ENCODE results near the gene CAMKK2. TPM values are rescaled to one million over a fixed set of nuclear protein-coding genes. Genes with fewer than 3 reads are reported as not detected.
"Not testable (repeated sequence)": the region's sequence is repeated elsewhere in the genome, so short reads cannot be mapped to it uniquely, and the experiment has no call there.

Gene CAMKK2
- total RNA-seq, 2 donors from 2014 or later = 22.2 to 25.3 TPM

DNA sequence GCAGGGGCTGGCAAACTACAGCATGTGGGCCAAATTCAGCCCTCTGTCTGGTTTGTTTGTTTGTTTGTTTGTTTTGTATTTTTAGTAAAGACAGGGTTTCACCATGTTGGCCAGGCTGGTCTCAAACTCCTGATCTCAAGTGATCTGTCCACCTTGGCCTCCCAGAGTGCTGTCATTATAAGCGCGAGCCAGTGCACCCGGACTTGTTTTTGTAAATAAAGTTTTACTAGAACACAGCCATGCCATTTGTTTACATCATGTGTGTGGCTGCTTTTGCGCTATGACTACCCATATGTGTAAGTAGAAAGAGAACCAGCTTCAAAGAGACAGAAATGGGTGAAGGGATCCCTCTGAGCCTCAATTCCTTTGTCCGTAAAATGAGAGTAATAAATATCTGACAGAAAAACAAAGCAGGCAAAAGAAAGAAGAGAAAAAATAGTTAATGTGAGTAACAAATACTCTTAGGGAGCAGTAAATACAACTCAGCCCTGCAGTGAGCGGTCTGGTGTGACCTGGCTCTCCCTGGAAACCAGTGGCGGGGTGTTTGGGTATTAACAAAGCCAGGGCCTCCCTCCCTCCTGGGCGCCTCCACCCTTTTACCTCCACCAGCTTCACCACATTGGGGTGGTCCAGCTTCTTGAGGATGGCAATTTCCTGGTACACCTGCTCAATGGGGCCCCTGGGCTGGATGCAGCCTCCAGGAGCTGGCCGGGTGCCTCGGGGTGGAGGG is 33.1 kb downstream of the CAMKK2 start:
- no peaks in the 10 kb centered on the region for H3K9me3 Mint-ChIP-seq
- DNase-seq (no peak), ATAC-seq (replicated peaks in 1 of 2) (no peak)
- no peak overlapping the region for H3K4me3 Mint-ChIP-seq
- peak overlapping the region; percentile 33 for H3K27ac Mint-ChIP-seq
- H3K4me1 Mint-ChIP-seq (ENCODE audit: low read depth) = no peaks in the 10 kb centered on the region
- H3K27me3 Mint-ChIP-seq (ENCODE audit: low read depth) = no peaks in the 10 kb centered on the region
- H3K36me3 Mint-ChIP-seq (ENCODE audit: insufficient read depth in 2 of 2) = peaks cover 0 to 12% of the 10 kb centered on the region in 2 donors

DNA sequence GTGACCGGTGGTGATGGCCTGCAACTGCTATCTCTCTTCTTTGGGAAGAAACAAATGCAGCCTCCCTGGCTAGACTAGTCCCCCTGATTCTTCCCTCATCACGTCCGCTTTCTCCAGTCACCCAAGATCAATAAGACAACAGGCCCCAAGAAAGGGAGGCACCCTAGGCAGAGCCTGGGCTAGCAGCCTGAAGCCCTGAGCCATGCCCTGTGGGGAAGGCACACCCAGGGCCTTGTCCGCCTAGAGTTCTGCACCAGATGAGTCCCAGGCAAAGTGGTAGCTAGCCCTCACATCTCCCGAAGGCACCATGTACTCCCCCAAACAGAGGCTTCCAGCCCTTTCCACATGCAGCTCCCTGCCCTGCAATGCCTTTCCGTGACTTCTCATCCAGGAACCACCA is 35.1 kb downstream of the CAMKK2 start:
- ATAC-seq (replicated peaks in 1 of 2) = no peak
- Mint-ChIP-seq H3K4me3 (no peak overlapping the region), H3K9me3 (no peaks in the 10 kb centered on the region), H3K27ac (no peak overlapping the region), H3K36me3 (ENCODE audit: insufficient read depth in 2 of 2) (peaks cover 2 to 15% of the 10 kb centered on the region in 2 donors), H3K4me1 (ENCODE audit: low read depth) (no peaks in the 10 kb centered on the region), H3K27me3 (ENCODE audit: low read depth) (no peaks in the 10 kb centered on the region)
- DNase-seq = no peak

DNA sequence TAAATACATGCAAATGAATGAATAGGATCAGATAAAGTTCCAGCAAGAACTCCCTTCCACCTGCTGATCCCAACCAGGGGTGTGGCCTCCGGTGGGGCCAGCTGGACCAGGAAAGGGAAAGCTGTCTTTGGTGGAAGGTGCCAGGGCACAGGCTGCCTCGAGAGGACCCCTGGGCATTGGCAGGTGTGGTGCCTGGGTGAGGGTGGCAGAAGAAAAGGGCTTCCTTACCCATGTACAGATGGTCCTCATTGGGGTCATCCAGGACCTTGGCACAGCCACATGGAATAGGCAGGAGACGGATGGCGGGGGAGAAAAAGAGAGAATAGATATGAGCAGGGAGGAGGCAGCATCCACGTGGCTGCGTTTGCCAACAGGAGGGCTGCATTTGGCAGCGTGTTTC is 36.4 kb downstream of the CAMKK2 start:
- no peak overlapping the region for H3K27ac Mint-ChIP-seq
- no peak for ATAC-seq (replicated peaks in 1 of 2)

GRCh38 chr12:121259074-121259473 is 37.4 kb downstream of the CAMKK2 start:
- Mint-ChIP-seq H3K27me3 (ENCODE audit: low read depth) (no peaks in the 10 kb centered on the region), H3K9me3 (no peaks in the 10 kb centered on the region), H3K27ac (peak overlapping the region; percentile 25), H3K36me3 (ENCODE audit: insufficient read depth in 2 of 2) (peaks cover 4 to 18% of the 10 kb centered on the region in 2 donors), H3K4me1 (ENCODE audit: low read depth) (peaks cover 2% of the 10 kb centered on the region), H3K4me3 (no peak overlapping the region)
- DNase-seq = no peak
- ATAC-seq (replicated peaks in 1 of 2) = no peak

More for the DNA sequence above, 36.4 kb downstream of the CAMKK2 start:
- no peaks in the 10 kb centered on the region for H3K27me3 Mint-ChIP-seq (ENCODE audit: low read depth)
- H3K36me3 Mint-ChIP-seq (ENCODE audit: insufficient read depth in 2 of 2) = peaks cover 3 to 17% of the 10 kb centered on the region in 2 donors
- H3K4me1 Mint-ChIP-seq (ENCODE audit: low read depth) = no peaks in the 10 kb centered on the region
- DNase-seq = no peak
- no peaks in the 10 kb centered on the region for H3K9me3 Mint-ChIP-seq
- H3K4me3 Mint-ChIP-seq = no peak overlapping the region

DNA sequence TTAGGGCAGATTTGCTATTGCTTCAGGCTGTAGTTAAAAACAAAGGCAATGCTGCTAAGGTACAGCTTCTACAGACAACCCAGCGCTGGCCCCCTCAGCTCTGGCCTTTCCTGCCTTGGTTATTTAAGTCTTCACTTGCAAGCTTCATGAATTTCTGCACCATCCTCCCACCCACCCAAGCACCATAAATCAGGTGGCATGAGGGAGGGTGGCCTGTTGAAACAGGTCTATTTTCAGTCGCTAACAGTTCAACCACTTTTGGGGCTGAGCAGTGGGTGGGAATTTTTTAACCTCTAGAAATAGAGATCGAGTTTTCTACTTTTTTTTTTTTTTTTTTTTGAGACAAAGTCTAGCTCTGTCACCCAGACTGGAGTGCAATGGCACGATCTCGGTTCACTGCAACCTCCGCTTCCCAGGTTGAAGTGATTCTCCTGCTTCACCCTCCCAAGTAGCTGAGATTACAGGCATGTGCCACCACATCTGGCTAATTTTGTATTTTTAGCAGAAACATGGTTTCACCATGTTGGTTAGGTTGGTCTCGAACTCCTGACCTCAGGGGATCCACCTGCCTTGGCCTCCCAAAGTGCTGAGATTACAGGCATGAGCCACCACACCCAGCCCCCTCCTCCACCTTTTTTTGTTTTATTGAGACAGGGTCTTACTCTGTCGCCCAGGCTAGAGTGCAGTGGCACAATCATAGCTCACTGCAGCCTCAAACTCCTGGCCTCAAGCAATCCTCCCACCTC is 38.6 kb downstream of the CAMKK2 start:
- not testable (repeated sequence) for H3K4me1 Mint-ChIP-seq (ENCODE audit: low read depth); ATAC-seq (replicated peaks in 1 of 2); H3K9me3 Mint-ChIP-seq; H3K27me3 Mint-ChIP-seq (ENCODE audit: low read depth); DNase-seq; H3K4me3 Mint-ChIP-seq; H3K27ac Mint-ChIP-seq
- H3K36me3 Mint-ChIP-seq (ENCODE audit: insufficient read depth in 2 of 2) = peaks cover 7 to 25% of the 10 kb centered on the region in 2 donors

DNA sequence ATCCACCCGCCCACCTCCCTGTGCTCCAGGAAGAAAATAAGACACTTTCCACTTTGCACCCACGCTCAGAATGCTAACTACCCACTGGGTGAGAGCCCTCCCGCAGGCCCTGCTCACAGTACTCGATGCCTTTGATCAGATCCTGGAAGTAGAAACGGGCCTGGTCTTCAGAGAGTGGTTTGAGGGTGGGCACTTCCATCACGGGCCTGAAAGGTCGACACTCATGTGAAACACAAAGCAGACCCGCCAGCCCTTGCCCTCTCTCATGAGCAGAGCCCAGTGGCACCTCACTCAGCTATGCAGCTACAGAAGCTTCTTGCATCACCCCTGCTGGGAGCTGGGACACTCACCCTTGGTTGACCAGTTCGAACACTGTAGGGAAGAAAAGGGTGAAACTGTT is 41.1 kb downstream of the CAMKK2 start:
- no peak for DNase-seq
- Mint-ChIP-seq H3K27ac (no peak overlapping the region), H3K36me3 (ENCODE audit: insufficient read depth in 2 of 2) (peaks cover 11 to 27% of the 10 kb centered on the region in 2 donors), H3K27me3 (ENCODE audit: low read depth) (no peaks in the 10 kb centered on the region), H3K4me1 (ENCODE audit: low read depth) (peaks cover 8% of the 10 kb centered on the region), H3K4me3 (no peak overlapping the region), H3K9me3 (no peaks in the 10 kb centered on the region)
- peak; percentile 59 to 66 for ATAC-seq (replicated peaks in 1 of 2)

DNA sequence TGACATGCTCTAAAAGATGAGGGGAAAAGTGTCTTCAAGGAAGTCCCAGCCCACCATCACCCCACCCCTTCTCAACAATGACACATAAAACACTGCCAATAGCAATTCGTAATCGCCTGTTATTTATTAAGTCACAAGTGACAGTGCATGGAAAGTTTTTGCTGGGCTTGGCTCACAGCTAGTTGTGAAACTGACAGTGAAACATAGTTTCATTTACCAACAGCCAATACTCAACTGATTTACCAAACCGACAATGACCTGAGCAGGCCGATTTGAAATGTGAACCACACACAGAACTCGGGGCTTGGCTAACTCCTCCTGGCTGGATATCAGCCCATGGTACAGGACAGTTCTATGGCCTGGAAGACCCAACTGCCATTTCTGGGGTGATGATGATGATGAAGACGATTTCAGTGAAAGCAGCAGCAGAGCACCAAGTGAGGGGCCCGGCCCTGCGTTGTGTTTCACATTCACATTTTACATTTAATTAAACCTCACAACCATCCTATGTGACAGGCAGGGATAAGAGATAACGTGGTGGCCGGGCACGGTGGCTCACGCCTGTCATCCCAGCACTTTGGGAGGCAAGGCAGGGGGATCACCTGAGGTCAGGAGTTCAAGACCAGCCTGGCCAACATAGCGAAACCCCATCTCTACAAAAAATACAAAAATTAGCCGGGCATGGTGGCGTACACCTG is 42.7 kb downstream of the CAMKK2 start:
- H3K4me3 Mint-ChIP-seq = no peak overlapping the region
- DNase-seq (no peak), ATAC-seq (replicated peaks in 1 of 2) (no peak)
- H3K4me1 Mint-ChIP-seq (ENCODE audit: low read depth) = peaks cover 8% of the 10 kb centered on the region
- no peaks in the 10 kb centered on the region for H3K27me3 Mint-ChIP-seq (ENCODE audit: low read depth)
- no peaks in the 10 kb centered on the region for H3K9me3 Mint-ChIP-seq
- no peak overlapping the region for H3K27ac Mint-ChIP-seq
- peaks cover 11 to 21% of the 10 kb centered on the region in 2 donors for H3K36me3 Mint-ChIP-seq (ENCODE audit: insufficient read depth in 2 of 2)

GRCh38 chr12:121252712-121253345 is 43.7 kb downstream of the CAMKK2 start:
- H3K27ac Mint-ChIP-seq = no peak overlapping the region
- no peaks in the 10 kb centered on the region for H3K9me3 Mint-ChIP-seq
- H3K4me1 Mint-ChIP-seq (ENCODE audit: low read depth) = peaks cover 8% of the 10 kb centered on the region
- ATAC-seq (replicated peaks in 1 of 2) (no peak), DNase-seq (no peak)
- H3K27me3 Mint-ChIP-seq (ENCODE audit: low read depth) = no peaks in the 10 kb centered on the region
- no peak overlapping the region for H3K4me3 Mint-ChIP-seq
- peaks cover 11 to 21% of the 10 kb centered on the region in 2 donors for H3K36me3 Mint-ChIP-seq (ENCODE audit: insufficient read depth in 2 of 2)

- Mint-ChIP-seq H3K9me3 (no peaks in the 10 kb centered on the region), H3K27me3 (ENCODE audit: low read depth) (no peaks in the 10 kb centered on the region), H3K36me3 (ENCODE audit: insufficient read depth in 2 of 2) (peaks cover 11 to 21% of the 10 kb centered on the region in 2 donors), H3K4me1 (ENCODE audit: low read depth) (peaks cover 8% of the 10 kb centered on the region), H3K27ac (no peak overlapping the region), H3K4me3 (no peak overlapping the region)
- no peak for DNase-seq
- no peak for ATAC-seq (replicated peaks in 1 of 2)
These were observed 44.7 kb downstream of the CAMKK2 start for GRCh38 chr12:121251838-121252237.

GRCh38 chr12:121250359-121250758 is 46.1 kb downstream of the CAMKK2 start:
- H3K27me3 Mint-ChIP-seq (ENCODE audit: low read depth) = no peaks in the 10 kb centered on the region
- DNase-seq (no peak), ATAC-seq (replicated peaks in 1 of 2) (no peak)
- no peaks in the 10 kb centered on the region for H3K9me3 Mint-ChIP-seq
- peaks cover 8% of the 10 kb centered on the region for H3K4me1 Mint-ChIP-seq (ENCODE audit: low read depth)
- H3K4me3 Mint-ChIP-seq = no peak overlapping the region
- peaks cover 8 to 15% of the 10 kb centered on the region in 2 donors for H3K36me3 Mint-ChIP-seq (ENCODE audit: insufficient read depth in 2 of 2)
- H3K27ac Mint-ChIP-seq = no peak overlapping the region

DNA sequence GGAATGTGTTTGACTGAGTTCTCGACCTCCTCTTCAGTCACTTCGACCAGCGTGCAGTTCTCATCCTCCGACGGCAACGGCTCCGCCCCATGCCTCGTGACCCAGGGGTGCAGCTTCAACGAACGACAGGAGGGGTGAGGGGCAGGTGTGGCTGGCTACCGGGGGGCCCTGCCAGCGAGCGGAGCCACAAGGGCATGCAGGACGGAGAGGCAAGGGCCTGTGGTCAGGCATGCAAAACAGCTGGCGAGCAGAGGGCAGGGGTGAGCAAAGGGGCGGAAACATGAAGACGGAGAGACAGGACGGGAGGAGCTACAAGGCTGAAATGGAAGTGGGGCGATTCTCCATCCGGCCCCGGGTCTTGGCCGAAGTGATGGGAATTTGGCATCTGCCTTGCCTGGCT is 47.9 kb downstream of the CAMKK2 start:
- ATAC-seq (replicated peaks in 1 of 2) = no peak
- Mint-ChIP-seq H3K4me3 (no peak overlapping the region), H3K4me1 (ENCODE audit: low read depth) (peaks cover 1% of the 10 kb centered on the region), H3K27me3 (ENCODE audit: low read depth) (no peaks in the 10 kb centered on the region), H3K27ac (no peak overlapping the region), H3K9me3 (no peaks in the 10 kb centered on the region), H3K36me3 (ENCODE audit: insufficient read depth in 2 of 2) (peaks cover 4 to 8% of the 10 kb centered on the region in 2 donors)
- DNase-seq = no peak

- Mint-ChIP-seq H3K27ac (no peak overlapping the region), H3K36me3 (ENCODE audit: insufficient read depth in 2 of 2) (peaks cover 0 to 9% of the 10 kb centered on the region in 2 donors), H3K27me3 (ENCODE audit: low read depth) (no peaks in the 10 kb centered on the region), H3K4me3 (no peak overlapping the region), H3K4me1 (ENCODE audit: low read depth) (peaks cover 1% of the 10 kb centered on the region), H3K9me3 (no peaks in the 10 kb centered on the region)
- DNase-seq (no peak), ATAC-seq (replicated peaks in 1 of 2) (no peak)
These were observed 49.5 kb downstream of the CAMKK2 start for GRCh38 chr12:121246893-121247557.
